ENCODE data around the gene HECTD2.
A peak's percentile ranks its signal among the peaks of the same experiment; 100 is the strongest.
"Not testable (repeated sequence)": the region's sequence is repeated elsewhere in the genome, so short reads cannot be mapped to it uniquely, and the experiment has no call there.

The HECTD2 gene

GRCh38 chr10:91369978-91370589 lies 40.1 kb upstream of the HECTD2 start:
- not testable (repeated sequence) for H3K4me3 ChIP-seq (ENCODE audit: control insufficient read depth, low read depth, low read length)
- TF ChIP-seq CTCF (IDR thresholded peaks at IDR 0.05; ENCODE audit: control insufficient read depth, insufficient read depth, low read depth, low read length, missing control alignments): peak; percentile 67
- DNase-seq (ENCODE audit: low read depth): peak; percentile 21

GRCh38 chr10:91374052-91374451 lies 36.1 kb upstream of the HECTD2 start:
- DNase-seq (ENCODE audit: low read depth): no peak
- TF ChIP-seq CTCF (IDR thresholded peaks at IDR 0.05; ENCODE audit: control insufficient read depth, insufficient read depth, low read depth, low read length, missing control alignments): no peak
- no peak overlapping the region for H3K4me3 ChIP-seq (ENCODE audit: control insufficient read depth, low read depth, low read length)

GRCh38 chr10:91378061-91378460 lies 32.1 kb upstream of the HECTD2 start:
- DNase-seq (ENCODE audit: low read depth): no peak
- no peak for TF ChIP-seq CTCF (IDR thresholded peaks at IDR 0.05; ENCODE audit: control insufficient read depth, insufficient read depth, low read depth, low read length, missing control alignments)
- no peak overlapping the region for H3K4me3 ChIP-seq (ENCODE audit: control insufficient read depth, low read depth, low read length)

GRCh38 chr10:91380873-91381256 lies 29.3 kb upstream of the HECTD2 start:
- no peak for TF ChIP-seq CTCF (IDR thresholded peaks at IDR 0.05; ENCODE audit: control insufficient read depth, insufficient read depth, low read depth, low read length, missing control alignments)
- DNase-seq (ENCODE audit: low read depth): no peak
- no peak overlapping the region for H3K4me3 ChIP-seq (ENCODE audit: control insufficient read depth, low read depth, low read length)

GRCh38 chr10:91381257-91381891 lies 28.8 kb upstream of the HECTD2 start:
- no peak for DNase-seq (ENCODE audit: low read depth)
- H3K4me3 ChIP-seq (ENCODE audit: control insufficient read depth, low read depth, low read length): no peak overlapping the region
- TF ChIP-seq CTCF (IDR thresholded peaks at IDR 0.05; ENCODE audit: control insufficient read depth, insufficient read depth, low read depth, low read length, missing control alignments): no peak

- DNase-seq (ENCODE audit: low read depth): no peak
- no peak overlapping the region for H3K4me3 ChIP-seq (ENCODE audit: control insufficient read depth, low read depth, low read length)
- TF ChIP-seq CTCF (IDR thresholded peaks at IDR 0.05; ENCODE audit: control insufficient read depth, insufficient read depth, low read depth, low read length, missing control alignments): no peak
Measured at GRCh38 chr10:91385306-91386085, 24.6 kb upstream of the HECTD2 start.

All from AG09309 (cell line).